Neural progenitor cell (in vitro differentiated cells): Measurements from ENCODE around the gene DNER. TPM values are rescaled to one million over a fixed set of nuclear protein-coding genes. Genes with fewer than 3 reads are reported as not detected.

Source experiments
- DNase-seq: peaks from one replicate; pipeline ENCODE4 v3.0.0-alpha.2; 2016; ENCODE audit warnings: low spot score
- H2AFZ ChIP-seq: fragments of 200-600 bp; sonication (generic); replicated peaks from 2 replicates; pipeline ENCODE4 v1.6.1; 2016; ENCODE audit warnings: antibody characterized with exemption
- H3F3A ChIP-seq: fragments of 200-600 bp; sonication (generic); 2 replicates; pipeline ENCODE4 v1.6.1; 2016; ENCODE audit warnings: antibody characterized with exemption, low read depth
- H3K27ac ChIP-seq: fragments of 200-600 bp; sonication (generic); 2 replicates; pipeline ENCODE4 v1.5.1; 2016; ENCODE audit warnings: mild to moderate bottlenecking
- H3K27me3 ChIP-seq: fragments of 200-600 bp; sonication (generic); 2 replicates; pipeline ENCODE4 v1.6.1; 2016; ENCODE audit warnings: mild to moderate bottlenecking, moderate library complexity
- H3K36me3 ChIP-seq: fragments of 200-600 bp; sonication (generic); 2 replicates; pipeline ENCODE4 v1.5.1; 2016
- H3K4me1 ChIP-seq: fragments of 200-600 bp; sonication (generic); 2 replicates; pipeline ENCODE4 v1.6.1; 2016; ENCODE audit warnings: mixed run types
- H3K4me2 ChIP-seq: fragments of 200-600 bp; sonication (generic); 2 replicates; pipeline ENCODE4 v1.6.1; 2016
- H3K4me3 ChIP-seq: fragments of 200-600 bp; sonication (generic); 2 replicates; pipeline ENCODE4 v1.5.1; 2016
- H3K79me2 ChIP-seq: fragments of 200-600 bp; sonication (generic); 2 replicates; pipeline ENCODE4 v1.6.1; 2016; ENCODE audit warnings: low read depth
- H3K9ac ChIP-seq: fragments of 200-600 bp; sonication (generic); 2 replicates; pipeline ENCODE4 v1.6.1; 2016
- H3K9me3 ChIP-seq: fragments of 200-600 bp; sonication (generic); 2 replicates; pipeline ENCODE4 v1.5.1; 2016; ENCODE audit warnings: low read depth
- H4K20me1 ChIP-seq: fragments of 200-600 bp; sonication (generic); 2 replicates; pipeline ENCODE4 v1.6.1; 2016; ENCODE audit warnings: low read depth
- H3K27ac Mint-ChIP-seq: 3 replicates; pipeline ENCODE4 v1.8.0; 2021; ENCODE audit warnings: mixed read lengths
- H3K27me3 Mint-ChIP-seq: 2 replicates; pipeline ENCODE4 v1.8.0; 2022; ENCODE audit warnings: low read depth, mild to moderate bottlenecking, inconsistent platforms, moderate library complexity, mixed read lengths; ENCODE audit not compliant: insufficient read depth
- H3K36me3 Mint-ChIP-seq: 3 replicates; pipeline ENCODE4 v1.8.0; 2021; ENCODE audit warnings: mixed read lengths
- H3K4me1 Mint-ChIP-seq: 3 replicates; pipeline ENCODE4 v1.8.0; 2021; ENCODE audit warnings: mixed read lengths
- H3K4me3 Mint-ChIP-seq: 3 replicates; pipeline ENCODE4 v1.8.0; 2021; ENCODE audit warnings: mild to moderate bottlenecking, moderate library complexity, mixed read lengths
- H3K9me3 Mint-ChIP-seq: 3 replicates; pipeline ENCODE4 v1.8.0; 2020; ENCODE audit warnings: mixed read lengths
- CTCF ChIP-seq: fragments of 200-600 bp; sonication (generic); IDR thresholded peaks from 2 replicates; pipeline ENCODE4 v1.5.1; 2017; ENCODE audit warnings: antibody characterized with exemption, mild to moderate bottlenecking
- EZH2 ChIP-seq: fragments of 200-600 bp; sonication (generic); IDR thresholded peaks from 2 replicates; pipeline ENCODE4 v1.6.1; 2017; ENCODE audit warnings: antibody characterized with exemption, mild to moderate bottlenecking, moderate library complexity
- EZH2phosphoT487 ChIP-seq: fragments of 200-600 bp; sonication (generic); IDR thresholded peaks from 2 replicates; pipeline ENCODE4 v1.6.1; 2017; ENCODE audit warnings: antibody characterized with exemption
- total RNA-seq: library from RNA; depleted of rRNA; stranded (reverse); fragments of >200 nt; gene quantifications from 2 replicates; pipeline ENCODE4 v1.2.3, GENCODE V29; 2015; ENCODE audit warnings: low replicate concordance

DNER gene
- total RNA-seq, 1 donor from 2014 or later: 0.97 TPM

GRCh38 chr2:229344151-229344551 lies 370.2 kb downstream of the DNER start:
- Histone ChIP-seq H4K20me1 (no peaks in the 10 kb centered on the region), H3K27me3 (no peaks in the 10 kb centered on the region), H3K4me3 (no peak overlapping the region), H3K79me2 (no peaks in the 10 kb centered on the region), H3K4me1 (no peaks in the 10 kb centered on the region), H3K36me3 (no peaks in the 10 kb centered on the region), H3F3A (no peaks in the 10 kb centered on the region), H3K9ac (no peak overlapping the region), H3K27ac (no peak overlapping the region), H3K9me3 (no peaks in the 10 kb centered on the region), H3K4me2 (no peak overlapping the region), H2AFZ (no peak overlapping the region)
- H3K4me3 Mint-ChIP-seq: no peak overlapping the region
- no peaks in the 10 kb centered on the region for H3K9me3 Mint-ChIP-seq
- no peak for DNase-seq
- peaks cover 4% of the 10 kb centered on the region for H3K27me3 Mint-ChIP-seq
- no peak overlapping the region for H3K27ac Mint-ChIP-seq
- no peaks in the 10 kb centered on the region for H3K4me1 Mint-ChIP-seq
- H3K36me3 Mint-ChIP-seq: no peaks in the 10 kb centered on the region
- no peak for TF ChIP-seq EZH2
- no peak for TF ChIP-seq CTCF
- no peak for TF ChIP-seq EZH2phosphoT487

GRCh38 chr2:229343661-229344060 lies 370.7 kb downstream of the DNER start:
- Histone ChIP-seq H3K4me2 (no peak overlapping the region), H3K36me3 (no peaks in the 10 kb centered on the region), H3K9me3 (no peaks in the 10 kb centered on the region), H3K4me1 (no peaks in the 10 kb centered on the region), H3K79me2 (no peaks in the 10 kb centered on the region), H4K20me1 (no peaks in the 10 kb centered on the region), H3K27me3 (no peaks in the 10 kb centered on the region), H3K9ac (no peak overlapping the region), H3K27ac (no peak overlapping the region), H2AFZ (no peak overlapping the region), H3F3A (no peaks in the 10 kb centered on the region), H3K4me3 (no peak overlapping the region)
- Mint-ChIP-seq H3K9me3 (no peaks in the 10 kb centered on the region), H3K4me1 (no peaks in the 10 kb centered on the region), H3K4me3 (no peak overlapping the region), H3K27me3 (peaks cover 5% of the 10 kb centered on the region), H3K36me3 (no peaks in the 10 kb centered on the region), H3K27ac (no peak overlapping the region)
- DNase-seq: no peak
- no peak for TF ChIP-seq EZH2
- no peak for TF ChIP-seq EZH2phosphoT487
- TF ChIP-seq CTCF: no peak

- H3K4me2 ChIP-seq: no peak overlapping the region
- TF ChIP-seq EZH2phosphoT487 (no peak), EZH2 (no peak), CTCF (peak; percentile 74)
- DNase-seq: peak; percentile 62
Observed at GRCh38 chr2:229342376-229342775, 372.0 kb downstream of the DNER start.

More at GRCh38 chr2:229342376-229342775, 372.0 kb downstream of the DNER start:
- Histone ChIP-seq H3K27me3 (no peaks in the 10 kb centered on the region), H3K9me3 (no peaks in the 10 kb centered on the region), H3F3A (no peaks in the 10 kb centered on the region), H3K4me1 (no peaks in the 10 kb centered on the region), H3K4me3 (no peak overlapping the region), H3K36me3 (no peaks in the 10 kb centered on the region), H3K79me2 (no peaks in the 10 kb centered on the region), H3K9ac (no peak overlapping the region), H2AFZ (peak overlapping the region; percentile 63), H4K20me1 (no peaks in the 10 kb centered on the region), H3K27ac (no peak overlapping the region)
- H3K27ac Mint-ChIP-seq: no peak overlapping the region
- H3K9me3 Mint-ChIP-seq: no peaks in the 10 kb centered on the region
- no peaks in the 10 kb centered on the region for H3K4me1 Mint-ChIP-seq
- H3K27me3 Mint-ChIP-seq: peaks cover 5% of the 10 kb centered on the region
- no peak overlapping the region for H3K4me3 Mint-ChIP-seq
- H3K36me3 Mint-ChIP-seq: no peaks in the 10 kb centered on the region
